H1 (cell line): Measurements from ENCODE around the gene KCNK3. TPM values are rescaled to one million over a fixed set of nuclear protein-coding genes. Genes with fewer than 3 reads are reported as not detected.

Experiments used
- CTCF ChIA-PET: fragments of 300-600 bp; sonication (Branson Sonifier 250); formaldehyde crosslinking; loops from one replicate; lab custom pipeline; 2021; ENCODE audit not compliant: partially characterized antibody; lab: Charles Lee
- POLR2A ChIA-PET: fragments of 300-600 bp; sonication (Branson Sonifier 250); formaldehyde crosslinking; loops from one replicate; lab custom pipeline; 2021; ENCODE audit warnings: inconsistent platforms; ENCODE audit not compliant: partially characterized antibody; lab: Charles Lee
- DNase-seq, 2 experiments: peaks; one replicate each; pipeline versions ENCODE4 v3.0.0 to v3.0.0-alpha.2; 2010 to 2022; ENCODE audit warnings: low spot score in 2 of 2, low read depth in 1 of 2, mixed read lengths in 1 of 2
- FAIRE-seq: peaks from 2 replicates; lab custom pipeline; 2011; peaks lifted over from hg19 to GRCh38; lab: Jason Lieb, UNC
- H2AFZ ChIP-seq: 2 replicates; pipeline ENCODE4 v1.8.1; 2012; ENCODE audit warnings: low read length, inconsistent platforms
- H2AK5ac ChIP-seq: 2 replicates; pipeline ENCODE4 v1.6.1; 2013; ENCODE audit warnings: low read depth, low read length
- H2BK120ac ChIP-seq: replicated peaks from 2 replicates; pipeline ENCODE3; 2013; ENCODE audit warnings: low read depth, low read length, inconsistent platforms
- H2BK12ac ChIP-seq: 2 replicates; pipeline ENCODE4 v1.6.1; 2013; ENCODE audit warnings: low read depth, low read length
- H2BK15ac ChIP-seq: 2 replicates; pipeline ENCODE4 v1.6.1; 2013; ENCODE audit warnings: low read length
- H2BK20ac ChIP-seq: 2 replicates; pipeline ENCODE4 v1.6.1; 2013; ENCODE audit warnings: low read length
- H2BK5ac ChIP-seq: 2 replicates; pipeline ENCODE4 v1.6.1; 2013; ENCODE audit warnings: low read depth, low read length
- H3K14ac ChIP-seq: 2 replicates; pipeline ENCODE4 v1.6.1; 2013; ENCODE audit warnings: inconsistent platforms; ENCODE audit not compliant: insufficient read length
- H3K18ac ChIP-seq: 2 replicates; pipeline ENCODE4 v1.6.1; 2013; ENCODE audit warnings: low read length; ENCODE audit errors: extremely low read depth
- H3K23ac ChIP-seq: 2 replicates; pipeline ENCODE4 v1.6.1; 2013; ENCODE audit warnings: inconsistent platforms; ENCODE audit not compliant: insufficient read length
- H3K23me2 ChIP-seq: 2 replicates; pipeline ENCODE4 v1.6.1; 2013; ENCODE audit warnings: low read depth, low read length
- H3K27ac ChIP-seq: 2 replicates; pipeline ENCODE4 v1.6.1; 2011; ENCODE audit warnings: low read depth, low read length, inconsistent platforms
- H3K27me3 ChIP-seq, 4 experiments: replicated peaks in 1 of 4; 1 replicate in 1 of 4; 2 replicates in 3 of 4; pipeline versions ENCODE4 v1.6.1 to v1.8.1; 2011 to 2013; ENCODE audit warnings: low read length in 3 of 4, mild to moderate bottlenecking in 3 of 4, inconsistent platforms in 2 of 4, mixed read lengths in 2 of 4, moderate library complexity in 1 of 4; ENCODE audit not compliant: control insufficient read depth in 3 of 4, insufficient read depth in 3 of 4; ENCODE audit errors: extremely low read depth in 1 of 4
- H3K36me3 ChIP-seq, 4 experiments: 2 replicates each; pipeline versions ENCODE4 v1.6.1 to v1.8.1; 2011 to 2013; ENCODE audit warnings: mild to moderate bottlenecking in 4 of 4, low read length in 3 of 4, moderate library complexity in 2 of 4, control low read depth in 1 of 4, inconsistent platforms in 1 of 4; ENCODE audit not compliant: insufficient read depth in 4 of 4, control insufficient read depth in 2 of 4
- H3K4ac ChIP-seq: replicated peaks from 2 replicates; pipeline ENCODE3; 2013; ENCODE audit warnings: low read length, low read depth, mixed read lengths, inconsistent platforms; ENCODE audit not compliant: insufficient read length
- H3K4me1 ChIP-seq, 4 experiments: replicated peaks in 1 of 4; 1 replicate in 1 of 4; 2 replicates in 3 of 4; pipeline versions ENCODE4 v1.6.1 to v1.8.1; 2011 to 2013; ENCODE audit warnings: low read length in 3 of 4, inconsistent platforms in 2 of 4, mixed read lengths in 1 of 4; ENCODE audit not compliant: insufficient read depth in 4 of 4, control insufficient read depth in 3 of 4
- H3K4me2 ChIP-seq, 2 experiments: 2 replicates each; pipeline versions ENCODE4 v1.6.1 to v1.8.1; 2011 to 2013; ENCODE audit warnings: low read depth in 2 of 2, low read length in 2 of 2, control low read depth in 1 of 2, inconsistent platforms in 1 of 2, mild to moderate bottlenecking in 1 of 2; ENCODE audit not compliant: insufficient read depth in 1 of 2
- H3K4me3 ChIP-seq, 4 experiments: fragments of 200-600, 300-600 bp in 1 of 4; sonication (generic), shearing (Covaris generic), sonication (Bioruptor Twin) in 1 of 4; 2 replicates each; pipeline versions ENCODE4 v1.5.1 to v1.8.1; 2011 to 2016; ENCODE audit warnings: low read length in 4 of 4, low read depth in 3 of 4, control low read depth in 2 of 4, inconsistent platforms in 2 of 4, mild to moderate bottlenecking in 2 of 4, mixed read lengths in 1 of 4, moderate library complexity in 1 of 4; ENCODE audit not compliant: insufficient read depth in 2 of 4; ENCODE audit errors: extremely low read depth in 1 of 4
- H3K56ac ChIP-seq: replicated peaks from 2 replicates; pipeline ENCODE3; 2013; ENCODE audit warnings: low read depth, mild to moderate bottlenecking, mixed read lengths, low read length, inconsistent platforms; ENCODE audit not compliant: insufficient read length
- H3K79me1 ChIP-seq: 2 replicates; pipeline ENCODE4 v1.6.1; 2013; ENCODE audit warnings: low read depth, low read length, control low read depth
- H3K79me2 ChIP-seq, 2 experiments: 2 replicates each; pipeline versions ENCODE4 v1.6.1 to v1.8.1; 2012 to 2013; ENCODE audit warnings: low read length in 2 of 2, mild to moderate bottlenecking in 2 of 2, inconsistent platforms in 1 of 2; ENCODE audit not compliant: insufficient read depth in 2 of 2, control insufficient read depth in 1 of 2
- H3K9ac ChIP-seq, 4 experiments: replicated peaks in 1 of 4; 1 replicate in 1 of 4; 2 replicates in 3 of 4; pipeline versions ENCODE4 v1.6.1 to v1.8.1; 2011 to 2013; ENCODE audit warnings: low read depth in 3 of 4, low read length in 3 of 4, control low read depth in 2 of 4, mild to moderate bottlenecking in 2 of 4, moderate library complexity in 2 of 4, inconsistent platforms in 1 of 4; ENCODE audit errors: extremely low read depth in 1 of 4
- H3K9me3 ChIP-seq, 2 experiments: 2 replicates each; pipeline versions ENCODE4 v1.6.1 to v1.8.1; 2012 to 2013; ENCODE audit warnings: mild to moderate bottlenecking in 2 of 2, moderate library complexity in 2 of 2, control low read depth in 1 of 2, inconsistent platforms in 1 of 2, low read depth in 1 of 2, low read length in 1 of 2, mixed read lengths in 1 of 2; ENCODE audit not compliant: insufficient read depth in 2 of 2
- H4K20me1 ChIP-seq, 2 experiments: replicated peaks in 1 of 2; 2 replicates each; pipeline versions ENCODE3 to v1.8.1; 2011 to 2013; ENCODE audit warnings: inconsistent platforms in 2 of 2, low read length in 2 of 2, mild to moderate bottlenecking in 1 of 2; ENCODE audit not compliant: insufficient read depth in 2 of 2, control insufficient read depth in 1 of 2
- H4K5ac ChIP-seq: 2 replicates; pipeline ENCODE4 v1.6.1; 2013; ENCODE audit warnings: low read length, low read depth, mixed read lengths, inconsistent platforms; ENCODE audit not compliant: insufficient read length
- H4K8ac ChIP-seq: 2 replicates; pipeline ENCODE4 v1.8.0; 2013; ENCODE audit warnings: mild to moderate bottlenecking, moderate library complexity, low read length, inconsistent platforms; ENCODE audit not compliant: insufficient read depth; ENCODE audit errors: extremely low read depth
- H4K91ac ChIP-seq: replicated peaks from 2 replicates; pipeline ENCODE3; 2013; ENCODE audit warnings: low read length, mixed read lengths, inconsistent platforms; ENCODE audit not compliant: insufficient read length
- EP300 ChIP-seq, 2 experiments: IDR thresholded peaks; 1 replicate in 1 of 2; 2 replicates in 1 of 2; pipeline ENCODE4 v1.6.1; 2011 to 2012; ENCODE audit warnings: low read depth in 2 of 2, low read length in 2 of 2, mild to moderate bottlenecking in 2 of 2, borderline replicate concordance in 1 of 2, inconsistent platforms in 1 of 2, moderate library complexity in 1 of 2
- TAF1 ChIP-seq: IDR thresholded peaks from 2 replicates; pipeline ENCODE4 v1.6.1; 2011; ENCODE audit warnings: mild to moderate bottlenecking, low read depth, low read length
- WGBS, 2 experiments: shearing (Covaris generic) in 1 of 2; methylation state at CpG; one replicate each; pipeline versions ENCODE4 v1.1.6 to v1.1.7; 2013 to 2015; ENCODE audit warnings: low lambda C conversion rate in 2 of 2, mixed read lengths in 2 of 2, inconsistent platforms in 1 of 2, low coverage in 1 of 2, missing lambda C conversion rate in 1 of 2; ENCODE audit not compliant: insufficient replicate concordance in 2 of 2, insufficient coverage in 1 of 2, insufficient read length in 1 of 2; ENCODE audit errors: extremely low coverage in 1 of 2, missing lambda C conversion rate in 1 of 2; 5-methylcytosine and 5-hydroxymethylcytosine counted together
- polyA plus RNA-seq, 7 experiments: library from polyadenylated mRNA; depleted of rRNA in 3 of 7; stranded (reverse) in 5 of 7; unstranded in 2 of 7; fragments of >200 nt in 5 of 7; fragments of 200-250 nt in 2 of 7; gene quantifications; 1 replicate in 5 of 7; 2 replicates in 1 of 7; 4 replicates in 1 of 7; pipeline versions ENCODE4 v1.2.1 to v1.2.3, GENCODE V29; 2011 to 2013; ENCODE audit warnings: missing spikeins in 2 of 7, mixed read lengths in 2 of 7
- total RNA-seq: library from RNA; stranded (reverse); fragmentation: NEBNext Ultra II Directional; extraction: Animal tissue kit (Norgen Biotek cat#: 25700); gene quantifications from 2 replicates; pipeline ENCODE4 v1.2.1, GENCODE V29; 2021

The KCNK3 gene
- total and polyA plus RNA-seq, 2 of the 8 experiments (the other 6 are each of a cell fraction or from before 2014, with no cell fraction given) = 0.29 to 0.30 TPM

GRCh38 chr2:26730549-26731344, 38.2 kb downstream of the KCNK3 start:
- no peak overlapping the region for H3K27ac ChIP-seq
- POLR2A ChIA-PET = interaction anchor here (0.7 kb wide), 1 partner anchor 15 kb away, joined by 3 read pairs; no protein-coding TSS in a partner anchor
- H2BK15ac ChIP-seq = no peak overlapping the region
- H2BK20ac ChIP-seq = no peak overlapping the region
- no peak overlapping the region for H2BK12ac ChIP-seq
- no peak overlapping the region for H2AFZ ChIP-seq
- H3K4ac ChIP-seq = no peak overlapping the region
- H2BK120ac ChIP-seq = no peak overlapping the region
- H3K79me1 ChIP-seq = no peaks in the 10 kb centered on the region
- H2BK5ac ChIP-seq = no peak overlapping the region
- H3K27me3 ChIP-seq = no peaks in the 10 kb centered on the region; a peak in 1 of 7 replicates
- no peak overlapping the region for H3K4me3 ChIP-seq
- no peak overlapping the region for H4K5ac ChIP-seq
- FAIRE-seq = no peak
- H4K8ac ChIP-seq = peak overlapping the region; percentile 43; the same call in 1 of the 2 replicates
- TF ChIP-seq TAF1 (no peak), EP300 (IDR thresholded peaks at IDR 0.05; ENCODE audit: borderline replicate concordance in 1 of 2, low read depth in 2 of 2, low read length in 2 of 2) (no peak)
- TF ChIP-seq, all 59 proteins: peak for 0
- Histone ChIP-seq H3K14ac (no peak overlapping the region), H3K4me1 (no peaks in the 10 kb centered on the region), H3K9me3 (no peaks in the 10 kb centered on the region), H3K23me2 (no peaks in the 10 kb centered on the region; the same call in 1 of the 2 replicates), H3K56ac (no peak overlapping the region), H3K18ac (no peak overlapping the region), H3K36me3 (no peaks in the 10 kb centered on the region), H4K20me1 (no peaks in the 10 kb centered on the region), H3K9ac (no peak overlapping the region), H3K4me2 (no peak overlapping the region), H3K23ac (no peak overlapping the region), H4K91ac (no peak overlapping the region), H3K79me2 (no peaks in the 10 kb centered on the region), H2AK5ac (no peak overlapping the region)
- WGBS, 2 experiments = 85% methylated on average over 19 of the region's 19 CpGs; no CpG with 5 or more reads in 1 of the 2 experiments
- no peak for DNase-seq
- CTCF ChIA-PET = interaction anchor here (0.5 to 7.5 kb wide), 11 partner anchors 9 to 229 kb away, joined by 3 to 67 read pairs (median 4); no protein-coding TSS in a partner anchor
